CD8-positive, alpha-beta memory T cell (primary cell): ENCODE results near the gene FBXW7. TPM values are rescaled to one million over a fixed set of nuclear protein-coding genes. Genes with fewer than 3 reads are reported as not detected.

ENCODE experiments used
- CTCF ChIA-PET: fragments of 350-600 bp; sonication (Branson Sonifier 250); formaldehyde crosslinking; loops from one replicate; lab custom pipeline; 2021; ENCODE audit warnings: antibody characterized with exemption; lab: Charles Lee
- POLR2A ChIA-PET: fragments of 350-600 bp; sonication (Branson Sonifier 250); formaldehyde crosslinking; loops from one replicate; lab custom pipeline; 2021; ENCODE audit warnings: antibody characterized with exemption; lab: Charles Lee
- DNase-seq, 5 donors: peaks; one replicate each; pipeline versions ENCODE4 v3.0.0 to v3.0.0-alpha.2; 2020 to 2022; ENCODE audit warnings: mixed read lengths in 1 of 5
- H3K27ac ChIP-seq: one replicate; pipeline ENCODE4 v1.7.0; 2013; ENCODE audit warnings: low read depth, mild to moderate bottlenecking, low read length, moderate library complexity
- H3K27me3 ChIP-seq: 2 replicates; pipeline ENCODE4 v1.7.0; 2013; ENCODE audit warnings: low read length, mild to moderate bottlenecking; ENCODE audit not compliant: insufficient read depth, poor library complexity, severe bottlenecking
- H3K36me3 ChIP-seq: 2 replicates; pipeline ENCODE4 v1.7.0; 2013; ENCODE audit warnings: mild to moderate bottlenecking, low read length, moderate library complexity; ENCODE audit not compliant: insufficient read depth
- H3K4me1 ChIP-seq: 2 replicates; pipeline ENCODE4 v1.7.0; 2013; ENCODE audit warnings: mild to moderate bottlenecking, low read length, moderate library complexity; ENCODE audit not compliant: insufficient read depth
- H3K4me3 ChIP-seq: 2 replicates; pipeline ENCODE4 v1.7.0; 2013; ENCODE audit warnings: mild to moderate bottlenecking, low read length
- H3K9me3 ChIP-seq: 2 replicates; pipeline ENCODE4 v1.7.0; 2013; ENCODE audit warnings: mild to moderate bottlenecking, low read length
- H3K27ac Mint-ChIP-seq, 8 donors: one replicate each; pipeline ENCODE4 v1.8.0; 2020 to 2021; ENCODE audit warnings: mixed read lengths in 8 of 8, mild to moderate bottlenecking in 6 of 8, inconsistent platforms in 3 of 8, moderate library complexity in 3 of 8
- H3K27me3 Mint-ChIP-seq, 2 donors: one replicate each; pipeline ENCODE4 v1.8.0; 2020 to 2021; ENCODE audit warnings: mixed read lengths in 2 of 2, mild to moderate bottlenecking in 1 of 2, moderate library complexity in 1 of 2
- H3K36me3 Mint-ChIP-seq, 3 donors: one replicate each; pipeline ENCODE4 v1.8.0; 2020 to 2021; ENCODE audit warnings: mixed read lengths in 3 of 3, inconsistent platforms in 1 of 3, mild to moderate bottlenecking in 1 of 3
- H3K4me1 Mint-ChIP-seq, 3 donors: one replicate each; pipeline ENCODE4 v1.8.0; 2020 to 2021; ENCODE audit warnings: mixed read lengths in 3 of 3, inconsistent platforms in 1 of 3, mild to moderate bottlenecking in 1 of 3
- H3K4me3 Mint-ChIP-seq, 7 donors: one replicate each; pipeline ENCODE4 v1.8.0; 2020 to 2021; ENCODE audit warnings: mixed read lengths in 7 of 7, mild to moderate bottlenecking in 6 of 7, moderate library complexity in 4 of 7, inconsistent platforms in 2 of 7
- H3K9me3 Mint-ChIP-seq, 5 donors: one replicate each; pipeline ENCODE4 v1.8.0; 2020 to 2022; ENCODE audit warnings: mixed read lengths in 5 of 5, mild to moderate bottlenecking in 3 of 5, moderate library complexity in 2 of 5, inconsistent platforms in 1 of 5
- polyA plus RNA-seq: library from polyadenylated mRNA; unstranded; fragments of 300-500 nt; fragmentation: Illumina TruSeq; gene quantifications from one replicate; pipeline ENCODE4 v1.2.3, GENCODE V29; 2021
- total RNA-seq, 2 experiments: library from RNA; stranded (reverse); gene quantifications; one replicate each; pipeline ENCODE4 v1.2.3, GENCODE V29; 2021

FBXW7 gene
- total and polyA plus RNA-seq, 3 experiments from 2014 or later = 42.7 to 54.3 (median 46.6) TPM

DNA sequence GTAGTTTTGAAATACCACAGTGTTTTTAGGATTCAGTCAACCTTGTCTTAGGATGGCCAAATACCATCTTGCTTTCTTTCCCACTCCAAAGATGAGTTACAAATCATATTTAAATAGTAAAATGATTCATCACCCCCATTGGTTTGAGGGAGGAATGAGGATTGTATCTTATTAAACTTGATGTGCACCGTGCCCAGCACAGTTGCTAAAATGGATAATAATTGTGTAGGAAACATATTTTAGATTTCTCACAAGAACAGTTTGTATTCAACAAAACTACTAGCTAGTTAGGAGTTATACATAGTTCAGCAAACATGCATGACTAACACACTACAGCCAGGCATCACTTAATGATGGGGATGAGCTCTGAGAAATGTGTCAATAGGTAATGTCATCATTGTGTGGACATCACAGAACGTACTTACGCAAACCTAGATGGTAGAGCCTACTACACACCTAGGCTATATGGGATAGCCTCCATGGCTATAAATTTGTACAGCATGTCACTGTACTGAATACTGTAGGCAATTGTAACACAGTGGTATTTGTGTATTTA lies 245.4 kb downstream of the FBXW7 start:
- Mint-ChIP-seq H3K36me3 (peaks cover 0 to 3% (median 0%) of the 10 kb centered on the region in 3 donors), H3K4me1 (no peaks in the 10 kb centered on the region), H3K27me3 (peaks cover 3 to 5% of the 10 kb centered on the region in 2 donors), H3K9me3 (no peaks in the 10 kb centered on the region), H3K27ac (no peak overlapping the region), H3K4me3 (no peak overlapping the region)
- DNase-seq = no peak
- H3K4me1 ChIP-seq = no peaks in the 10 kb centered on the region
- no peak overlapping the region for H3K4me3 ChIP-seq
- H3K27me3 ChIP-seq = no peaks in the 10 kb centered on the region
- no peaks in the 10 kb centered on the region for H3K9me3 ChIP-seq
- no peaks in the 10 kb centered on the region for H3K36me3 ChIP-seq
- POLR2A ChIA-PET = no interaction called here
- CTCF ChIA-PET = interaction anchor here (1.5 kb wide), 1 partner anchor 10 kb away, joined by 4 read pairs; no protein-coding TSS in a partner anchor
- no peak overlapping the region for H3K27ac ChIP-seq

DNA sequence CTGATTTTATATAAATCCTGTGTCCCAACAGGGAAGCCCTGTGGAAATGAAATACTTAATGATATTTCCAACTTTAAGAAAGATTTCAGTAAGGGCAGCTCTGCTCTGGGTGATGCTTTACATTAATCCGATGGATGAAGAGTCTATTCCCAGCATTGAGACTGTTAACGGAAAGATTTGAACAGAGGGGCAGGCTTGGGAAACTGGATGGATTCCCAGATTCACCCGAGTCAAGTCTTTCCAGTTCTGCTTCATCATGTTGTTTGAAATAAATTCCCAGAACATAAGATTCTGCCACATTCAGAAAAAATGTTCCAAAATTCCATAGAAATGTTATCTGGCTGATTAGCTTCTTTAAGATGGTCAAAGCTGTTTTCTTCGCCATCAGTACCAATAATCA lies 246.0 kb downstream of the FBXW7 start:
- no peak overlapping the region for H3K4me3 ChIP-seq
- H3K27me3 Mint-ChIP-seq = peaks cover 3 to 4% of the 10 kb centered on the region in 2 donors
- no peaks in the 10 kb centered on the region for H3K27me3 ChIP-seq
- H3K4me1 Mint-ChIP-seq = no peaks in the 10 kb centered on the region
- H3K27ac ChIP-seq = no peak overlapping the region
- H3K36me3 ChIP-seq = no peaks in the 10 kb centered on the region
- ChIA-PET POLR2A (no interaction called here), CTCF (interaction anchor here (1.5 kb wide), 1 partner anchor 9 kb away, joined by 4 read pairs; no protein-coding TSS in a partner anchor)
- H3K4me3 Mint-ChIP-seq = no peak overlapping the region
- H3K27ac Mint-ChIP-seq = no peak overlapping the region
- no peak for DNase-seq
- H3K4me1 ChIP-seq = no peaks in the 10 kb centered on the region
- peaks cover 0 to 3% (median 2%) of the 10 kb centered on the region in 3 donors for H3K36me3 Mint-ChIP-seq
- H3K9me3 ChIP-seq = no peaks in the 10 kb centered on the region
- no peaks in the 10 kb centered on the region for H3K9me3 Mint-ChIP-seq

DNA sequence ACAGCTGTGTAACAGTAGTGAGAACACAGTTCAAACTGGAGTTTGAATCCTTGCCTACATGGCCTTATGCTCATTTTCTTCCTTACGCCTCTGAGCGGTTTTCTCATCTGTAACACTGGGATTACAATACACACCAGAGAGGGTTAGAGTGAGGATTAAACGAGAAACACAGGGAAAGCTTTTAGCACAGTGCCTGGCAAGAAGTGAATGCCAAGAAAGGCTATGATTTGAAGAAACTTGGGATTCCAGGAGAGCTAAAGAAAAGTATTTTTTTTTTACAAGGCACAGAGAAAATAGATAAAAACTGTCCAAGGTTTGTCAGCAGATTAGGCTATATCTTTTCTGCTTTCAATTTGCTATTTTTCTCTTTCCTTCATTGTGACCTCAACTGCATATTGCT lies 246.4 kb downstream of the FBXW7 start:
- no peaks in the 10 kb centered on the region for H3K27me3 ChIP-seq
- H3K9me3 ChIP-seq = no peaks in the 10 kb centered on the region
- H3K4me1 ChIP-seq = no peaks in the 10 kb centered on the region
- no peaks in the 10 kb centered on the region for H3K4me1 Mint-ChIP-seq
- H3K36me3 ChIP-seq = no peaks in the 10 kb centered on the region
- H3K27ac ChIP-seq = no peak overlapping the region
- H3K27ac Mint-ChIP-seq = no peak overlapping the region
- POLR2A ChIA-PET = no interaction called here
- CTCF ChIA-PET = interaction anchor here (1.5 to 1.6 kb wide), 2 partner anchors 9 to 12 kb away, joined by 4 read pairs; no protein-coding TSS in a partner anchor
- H3K27me3 Mint-ChIP-seq = peaks cover 3% of the 10 kb centered on the region in 2 donors
- no peaks in the 10 kb centered on the region for H3K9me3 Mint-ChIP-seq
- no peak overlapping the region for H3K4me3 Mint-ChIP-seq
- peaks cover 0 to 3% (median 2%) of the 10 kb centered on the region in 3 donors for H3K36me3 Mint-ChIP-seq
- no peak overlapping the region for H3K4me3 ChIP-seq
- no peak for DNase-seq

DNA sequence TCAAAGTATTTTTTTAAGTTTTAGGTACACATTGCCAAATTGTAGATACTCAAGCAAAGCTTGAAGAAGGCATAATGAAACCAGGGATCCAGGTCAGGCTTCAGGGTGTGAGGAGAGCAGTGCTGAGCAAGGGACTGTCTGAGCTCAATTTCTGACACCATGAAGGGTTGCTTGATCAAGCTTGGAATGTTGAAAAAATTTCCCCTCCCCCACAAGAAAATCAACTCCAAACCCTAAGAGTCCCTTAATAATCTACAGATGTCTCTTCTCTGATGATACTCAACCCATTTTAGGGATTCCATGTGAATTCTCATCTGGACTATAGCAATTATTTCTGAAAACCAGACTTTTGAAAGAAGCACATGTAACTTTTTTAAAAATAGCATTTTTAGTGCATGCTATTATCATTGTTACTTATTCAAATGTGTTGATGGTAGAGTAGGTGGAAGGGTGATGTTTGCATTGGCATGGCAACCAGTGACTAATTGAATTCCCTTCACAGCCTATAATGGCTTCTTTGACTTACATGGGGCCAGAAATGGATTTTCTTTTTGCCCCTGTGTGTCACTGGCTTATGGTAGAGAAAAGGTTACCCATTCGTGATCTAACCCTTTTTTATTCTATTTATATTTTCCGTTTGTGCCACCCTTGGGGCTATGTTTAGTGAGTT lies 252.0 kb downstream of the FBXW7 start:
- peaks cover 0 to 3% (median 2%) of the 10 kb centered on the region in 3 donors for H3K36me3 Mint-ChIP-seq
- ChIA-PET CTCF (interaction anchor here (1.1 kb wide), 2 partner anchors 11 to 220 kb away, joined by 3 read pairs; no protein-coding TSS in a partner anchor), POLR2A (no interaction called here)
- peaks cover 19% of the 10 kb centered on the region for H3K4me1 ChIP-seq
- H3K27ac Mint-ChIP-seq = no peak overlapping the region
- H3K4me3 ChIP-seq = no peak overlapping the region
- no peaks in the 10 kb centered on the region for H3K27me3 Mint-ChIP-seq
- no peaks in the 10 kb centered on the region for H3K27me3 ChIP-seq
- no peak for DNase-seq
- no peaks in the 10 kb centered on the region for H3K9me3 Mint-ChIP-seq
- no peaks in the 10 kb centered on the region for H3K9me3 ChIP-seq
- H3K27ac ChIP-seq = no peak overlapping the region
- peaks cover 11 to 14% (median 14%) of the 10 kb centered on the region in 3 donors for H3K4me1 Mint-ChIP-seq
- H3K4me3 Mint-ChIP-seq = no peak overlapping the region
- H3K36me3 ChIP-seq = no peaks in the 10 kb centered on the region

DNA sequence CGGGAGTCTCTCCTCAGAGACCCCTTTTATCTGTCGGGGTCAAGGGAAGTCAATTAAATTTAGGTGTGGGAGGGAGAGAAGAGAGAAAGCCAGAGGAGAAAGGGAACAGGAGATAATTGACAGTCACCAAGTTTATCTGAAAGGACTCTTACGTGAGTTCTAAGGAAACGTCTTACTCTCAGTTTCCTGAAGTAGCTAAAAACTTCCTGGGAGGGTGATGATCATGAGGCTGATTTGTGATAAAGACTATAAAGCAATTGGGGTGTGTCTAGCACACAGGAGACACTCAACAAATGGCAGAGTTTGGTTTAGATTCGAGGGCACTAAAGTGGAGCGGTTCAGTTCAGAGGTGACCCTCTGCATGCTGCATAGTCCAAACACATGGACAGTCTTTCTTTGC lies 254.1 kb downstream of the FBXW7 start:
- Histone ChIP-seq H3K9me3 (no peaks in the 10 kb centered on the region), H3K27ac (no peak overlapping the region), H3K27me3 (no peaks in the 10 kb centered on the region), H3K4me3 (no peak overlapping the region), H3K4me1 (peaks cover 19% of the 10 kb centered on the region), H3K36me3 (no peaks in the 10 kb centered on the region)
- CTCF ChIA-PET = no interaction called here
- Mint-ChIP-seq H3K4me3 (peak overlapping the region in 1 of 7 donors; percentile 14), H3K36me3 (peaks cover 0 to 2% (median 0%) of the 10 kb centered on the region in 3 donors), H3K9me3 (no peaks in the 10 kb centered on the region), H3K27me3 (no peaks in the 10 kb centered on the region), H3K4me1 (peaks cover 11 to 14% (median 14%) of the 10 kb centered on the region in 3 donors), H3K27ac (peak overlapping the region in 6 of 8 donors; percentile 31 to 67 (median 49))
- no peak for DNase-seq
- POLR2A ChIA-PET = no interaction called here

DNA sequence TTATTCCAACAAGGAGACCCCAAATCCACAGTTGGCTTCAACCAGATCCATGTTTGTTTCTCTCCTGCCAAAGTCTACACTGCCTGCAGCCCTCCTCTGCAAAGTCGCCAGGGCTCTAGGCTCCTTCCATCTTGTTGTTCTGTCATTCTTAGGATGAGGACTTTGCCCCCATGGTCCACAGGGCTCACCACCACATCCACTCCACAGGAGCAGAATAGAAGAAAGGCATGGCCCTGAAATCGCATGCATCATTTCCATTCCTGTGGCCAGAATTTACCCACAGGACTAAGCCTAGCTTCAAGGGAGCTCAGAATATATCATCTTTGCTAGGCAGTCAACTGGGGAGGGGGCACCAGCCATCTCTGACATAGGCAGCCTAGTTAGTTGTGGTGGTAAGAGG lies 254.7 kb downstream of the FBXW7 start:
- no peaks in the 10 kb centered on the region for H3K36me3 ChIP-seq
- H3K9me3 ChIP-seq = no peaks in the 10 kb centered on the region
- peaks cover 11 to 14% (median 14%) of the 10 kb centered on the region in 3 donors for H3K4me1 Mint-ChIP-seq
- ChIA-PET POLR2A (no interaction called here), CTCF (interaction anchor here (1.4 kb wide), 1 partner anchor 9 kb away, joined by 4 read pairs; no protein-coding TSS in a partner anchor)
- no peaks in the 10 kb centered on the region for H3K27me3 Mint-ChIP-seq
- peaks cover 19% of the 10 kb centered on the region for H3K4me1 ChIP-seq
- no peak overlapping the region for H3K27ac ChIP-seq
- no peak overlapping the region for H3K4me3 ChIP-seq
- H3K9me3 Mint-ChIP-seq = no peaks in the 10 kb centered on the region
- peak overlapping the region in 2 of 8 donors; percentile 48 to 84 for H3K27ac Mint-ChIP-seq
- peaks cover 0 to 2% (median 0%) of the 10 kb centered on the region in 3 donors for H3K36me3 Mint-ChIP-seq
- no peak for DNase-seq
- no peaks in the 10 kb centered on the region for H3K27me3 ChIP-seq
- H3K4me3 Mint-ChIP-seq = no peak overlapping the region

DNA sequence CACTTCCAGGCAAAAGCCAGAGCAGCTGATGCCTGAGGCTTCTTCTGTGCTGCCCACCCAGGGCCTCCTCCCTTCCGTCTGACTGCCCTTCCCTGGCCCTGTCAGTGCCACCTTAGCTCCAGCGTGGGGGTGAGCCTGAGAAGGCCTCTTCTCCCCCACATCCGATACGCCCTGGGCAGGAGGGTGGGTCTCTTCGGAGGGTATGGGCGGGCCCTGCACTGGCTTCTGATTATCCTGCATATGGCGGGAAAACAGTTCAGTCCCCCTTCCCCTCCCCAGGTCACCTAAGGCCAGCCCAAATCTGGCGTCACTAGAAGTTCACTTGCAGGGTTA lies 256.7 kb downstream of the FBXW7 start:
- Histone ChIP-seq H3K27ac (no peak overlapping the region), H3K4me1 (peaks cover 19% of the 10 kb centered on the region), H3K9me3 (no peaks in the 10 kb centered on the region), H3K36me3 (no peaks in the 10 kb centered on the region), H3K4me3 (no peak overlapping the region), H3K27me3 (no peaks in the 10 kb centered on the region)
- Mint-ChIP-seq H3K27ac (no peak overlapping the region), H3K4me1 (peaks cover 11 to 14% (median 14%) of the 10 kb centered on the region in 3 donors), H3K27me3 (no peaks in the 10 kb centered on the region), H3K4me3 (no peak overlapping the region), H3K36me3 (peaks cover 0 to 2% (median 0%) of the 10 kb centered on the region in 3 donors), H3K9me3 (no peaks in the 10 kb centered on the region)
- no peak for DNase-seq
- ChIA-PET POLR2A (no interaction called here), CTCF (interaction anchor here (1.2 kb wide), 1 partner anchor 9 kb away, joined by 3 read pairs; no protein-coding TSS in a partner anchor)
